Ascending aorta (tissue), 2 donors: ENCODE data around the gene FNIP2. TPM values are rescaled to one million over a fixed set of nuclear protein-coding genes. Genes with fewer than 3 reads are reported as not detected.

ENCODE experiments used
- DNase-seq, 2 donors: peaks; one replicate each; pipeline ENCODE4 v3.0.0-alpha.2; 2019; ENCODE audit warnings: low spot score in 2 of 2
- H3K27ac ChIP-seq, 2 donors: fragments of 200-600 bp; sonication (generic); one replicate each; pipeline ENCODE4 v1.5.1; 2016 to 2017; ENCODE audit warnings: mild to moderate bottlenecking in 1 of 2
- H3K27me3 ChIP-seq: fragments of 200-600 bp; sonication (generic); one replicate; pipeline ENCODE4 v1.5.1; 2017
- H3K36me3 ChIP-seq, 2 donors: fragments of 200-600 bp; sonication (generic); one replicate each; pipeline ENCODE4 v1.5.1; 2016
- H3K4me1 ChIP-seq, 2 donors: fragments of 200-600 bp; sonication (generic); one replicate each; pipeline ENCODE4 v1.5.1; 2016 to 2017; ENCODE audit warnings: mild to moderate bottlenecking in 1 of 2
- H3K4me3 ChIP-seq, 2 donors: fragments of 200-600 bp; sonication (generic); one replicate each; pipeline ENCODE4 v1.5.1; 2016 to 2017; ENCODE audit warnings: mild to moderate bottlenecking in 1 of 2
- H3K9me3 ChIP-seq, 2 donors: fragments of 200-600 bp; sonication (generic); one replicate each; pipeline ENCODE4 v1.5.1; 2016
- intact Hi-C: fragments of 100-400 bp; cut with DNase I; formaldehyde crosslinking; loops from one replicate; pipeline ENCODE4 v1.15.1; 2023
- total RNA-seq: library from RNA; depleted of rRNA; stranded (reverse); fragments of >200 nt; gene quantifications from one replicate; pipeline ENCODE4 v1.1.0, GENCODE V29; 2016
- TF ChIP-seq, protein P1 (sequence below), 3 experiments: fragments of 200-600 bp in 2 of 3; fragments of 450-650 bp in 1 of 3; sonication (generic) in 2 of 3; IDR thresholded peaks; one replicate each; pipeline ENCODE4 v1.5.1; 2016 to 2019; ENCODE audit warnings: antibody characterized with exemption in 3 of 3, mild to moderate bottlenecking in 1 of 3, moderate library complexity in 1 of 3

The FNIP2 gene
- total RNA-seq, 1 donor from 2014 or later, result 44.1 TPM

- Histone ChIP-seq H3K36me3 (peaks cover 0 to 8% of the 10 kb centered on the region in 2 donors), H3K27me3 (no peaks in the 10 kb centered on the region), H3K4me1 (peaks cover 0 to 13% of the 10 kb centered on the region in 2 donors), H3K9me3 (no peaks in the 10 kb centered on the region), H3K4me3 (no peak overlapping the region), H3K27ac (no peak overlapping the region)
- intact Hi-C loops, result loop anchor here (5.0 to 10.0 kb wide), 3 partner anchors 52 to 720 kb away; partner anchors contain the start of genes C4orf46 and ETFDH
- no peak for DNase-seq
- TF ChIP-seq, protein P1, sequence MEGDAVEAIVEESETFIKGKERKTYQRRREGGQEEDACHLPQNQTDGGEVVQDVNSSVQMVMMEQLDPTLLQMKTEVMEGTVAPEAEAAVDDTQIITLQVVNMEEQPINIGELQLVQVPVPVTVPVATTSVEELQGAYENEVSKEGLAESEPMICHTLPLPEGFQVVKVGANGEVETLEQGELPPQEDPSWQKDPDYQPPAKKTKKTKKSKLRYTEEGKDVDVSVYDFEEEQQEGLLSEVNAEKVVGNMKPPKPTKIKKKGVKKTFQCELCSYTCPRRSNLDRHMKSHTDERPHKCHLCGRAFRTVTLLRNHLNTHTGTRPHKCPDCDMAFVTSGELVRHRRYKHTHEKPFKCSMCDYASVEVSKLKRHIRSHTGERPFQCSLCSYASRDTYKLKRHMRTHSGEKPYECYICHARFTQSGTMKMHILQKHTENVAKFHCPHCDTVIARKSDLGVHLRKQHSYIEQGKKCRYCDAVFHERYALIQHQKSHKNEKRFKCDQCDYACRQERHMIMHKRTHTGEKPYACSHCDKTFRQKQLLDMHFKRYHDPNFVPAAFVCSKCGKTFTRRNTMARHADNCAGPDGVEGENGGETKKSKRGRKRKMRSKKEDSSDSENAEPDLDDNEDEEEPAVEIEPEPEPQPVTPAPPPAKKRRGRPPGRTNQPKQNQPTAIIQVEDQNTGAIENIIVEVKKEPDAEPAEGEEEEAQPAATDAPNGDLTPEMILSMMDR (IDR thresholded peaks at IDR 0.05), result no peak
Measured at GRCh38 chr4:158724637-158725036, 44.2 kb upstream of the FNIP2 start.

DNA sequence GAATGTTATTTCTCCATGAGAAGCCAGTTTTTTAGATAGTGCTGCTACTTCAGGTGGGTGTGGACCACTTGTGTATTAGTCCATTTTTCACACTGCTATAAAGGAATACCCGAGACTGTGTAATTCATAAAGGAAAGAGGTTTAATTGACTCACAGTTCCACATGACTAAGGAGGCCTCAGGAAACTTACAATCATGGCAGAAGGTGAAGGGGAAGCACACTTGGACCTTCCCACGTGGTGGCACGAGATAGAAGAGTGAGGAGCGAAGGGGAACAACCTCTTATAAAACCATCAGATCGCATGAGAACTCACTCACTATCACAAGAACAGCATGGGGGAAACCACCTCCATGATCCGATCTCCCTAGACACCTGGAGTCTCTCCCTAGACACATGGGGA, 42.2 kb upstream of the FNIP2 start:
- H3K27ac ChIP-seq, result no peak overlapping the region
- H3K4me3 ChIP-seq, result no peak overlapping the region
- DNase-seq, result no peak
- peaks cover 0 to 8% of the 10 kb centered on the region in 2 donors for H3K4me1 ChIP-seq
- TF ChIP-seq, protein P1 (IDR thresholded peaks at IDR 0.05), result no peak
- intact Hi-C loops, result loop anchor here (10.0 kb wide), 1 partner anchor 718 kb away; no protein-coding TSS in a partner anchor
- no peaks in the 10 kb centered on the region for H3K9me3 ChIP-seq
- no peaks in the 10 kb centered on the region for H3K27me3 ChIP-seq
- no peaks in the 10 kb centered on the region for H3K36me3 ChIP-seq

GRCh38 chr4:158728236-158728635, 40.6 kb upstream of the FNIP2 start:
- Histone ChIP-seq H3K27me3 (no peaks in the 10 kb centered on the region), H3K4me1 (peaks cover 0 to 2% of the 10 kb centered on the region in 2 donors), H3K4me3 (no peak overlapping the region), H3K9me3 (no peaks in the 10 kb centered on the region), H3K36me3 (no peaks in the 10 kb centered on the region), H3K27ac (no peak overlapping the region)
- TF ChIP-seq, protein P1 (IDR thresholded peaks at IDR 0.05), result no peak
- no peak for DNase-seq
- intact Hi-C loops, result loop anchor here (2.0 to 10.0 kb wide), 2 partner anchors 449 to 717 kb away; no protein-coding TSS in a partner anchor

DNA sequence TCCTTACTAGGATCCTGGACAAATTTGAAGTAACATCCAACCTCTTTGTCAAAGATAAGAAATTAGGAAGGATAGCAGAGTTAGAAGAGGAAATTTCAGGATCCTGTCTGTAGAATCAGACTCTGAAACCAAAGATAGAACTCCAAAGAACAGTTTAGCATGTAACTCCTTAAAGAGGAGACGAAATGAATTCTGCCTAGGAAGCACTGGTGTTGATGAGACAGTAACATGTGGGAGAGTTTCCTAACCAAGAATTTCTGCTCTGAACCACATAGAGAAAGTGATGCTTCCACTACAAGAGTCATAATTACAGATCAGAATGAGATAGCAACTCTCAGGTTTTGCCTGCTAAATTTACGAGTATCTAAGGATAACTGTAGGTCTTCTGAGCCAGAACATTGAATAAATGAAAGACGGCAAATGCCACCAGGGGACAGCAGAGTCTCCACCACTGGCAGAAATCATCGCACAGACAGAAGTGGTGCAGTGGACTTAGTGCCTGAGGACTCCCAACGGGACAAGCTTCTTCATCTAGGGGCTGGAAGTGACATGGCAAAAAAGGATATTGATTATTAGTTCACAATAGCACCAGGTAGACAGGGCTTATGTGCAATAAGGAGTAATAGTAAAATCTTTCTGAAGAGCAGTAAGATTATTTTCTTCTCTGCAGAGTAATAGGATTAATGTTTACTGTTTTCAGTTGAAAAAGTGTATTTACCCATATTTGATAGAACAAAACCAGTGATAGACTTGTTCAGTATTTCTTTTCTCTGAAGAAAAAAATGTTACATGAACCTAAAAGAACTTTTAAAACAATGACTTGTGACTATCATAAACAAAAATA, 38.9 kb upstream of the FNIP2 start:
- no peaks in the 10 kb centered on the region for H3K27me3 ChIP-seq
- intact Hi-C loops, result loop anchor here (1.0 to 10.0 kb wide), 4 partner anchors 120 to 715 kb away; no protein-coding TSS in a partner anchor
- peak in 1 of 2 donors; percentile 82 for DNase-seq
- H3K9me3 ChIP-seq, result no peaks in the 10 kb centered on the region
- TF ChIP-seq, protein P1 (IDR thresholded peaks at IDR 0.05), result peak; percentile 78 to 96 (median 94)
- H3K27ac ChIP-seq, result no peak overlapping the region
- no peak overlapping the region for H3K4me3 ChIP-seq
- H3K36me3 ChIP-seq, result no peaks in the 10 kb centered on the region
- H3K4me1 ChIP-seq, result no peaks in the 10 kb centered on the region

DNA sequence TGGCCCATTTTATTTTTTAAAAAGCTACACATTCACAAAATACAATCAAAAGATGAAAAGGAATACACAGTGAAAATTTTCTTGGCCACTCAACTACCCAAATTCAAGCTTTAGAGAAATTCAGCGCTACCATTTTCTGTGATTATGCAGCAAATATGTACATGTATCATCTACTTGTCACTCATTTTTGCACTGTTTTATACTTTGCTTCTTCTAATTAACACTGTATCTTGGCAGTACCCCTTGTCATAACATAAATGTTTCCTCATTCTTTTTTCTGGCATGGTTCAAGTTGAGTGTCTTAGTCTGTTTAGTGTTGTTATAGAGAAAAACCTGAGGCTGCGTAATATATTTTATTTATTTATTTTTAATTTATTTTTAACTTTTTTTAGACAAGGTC, 30.0 kb upstream of the FNIP2 start:
- intact Hi-C loops, result no loop called here
- no peak for DNase-seq
- no peak overlapping the region for H3K27ac ChIP-seq
- no peaks in the 10 kb centered on the region for H3K27me3 ChIP-seq
- no peak overlapping the region for H3K4me3 ChIP-seq
- H3K36me3 ChIP-seq, result no peaks in the 10 kb centered on the region
- H3K4me1 ChIP-seq, result no peaks in the 10 kb centered on the region
- no peaks in the 10 kb centered on the region for H3K9me3 ChIP-seq
- TF ChIP-seq, protein P1 (IDR thresholded peaks at IDR 0.05), result no peak
